SU-DHL-6 (cell line): ENCODE results near the gene COX15.

Experiments used
- CTCF ChIP-seq: fragments of 200-600 bp; sonication (generic); IDR thresholded peaks from one replicate; pipeline ENCODE4 v1.5.1; 2017; ENCODE audit warnings: antibody characterized with exemption, mild to moderate bottlenecking, low read length, moderate library complexity; ENCODE audit not compliant: insufficient read depth, poor library complexity, severe bottlenecking
- EZH2phosphoT487 ChIP-seq: fragments of 200-600 bp; sonication (generic), shearing (Covaris generic); conservative IDR thresholded peaks from 2 replicates; pipeline ENCODE4 v1.6.1; 2018; ENCODE audit warnings: mild to moderate bottlenecking, antibody characterized with exemption, low read length, moderate library complexity, mixed read lengths

DNA sequence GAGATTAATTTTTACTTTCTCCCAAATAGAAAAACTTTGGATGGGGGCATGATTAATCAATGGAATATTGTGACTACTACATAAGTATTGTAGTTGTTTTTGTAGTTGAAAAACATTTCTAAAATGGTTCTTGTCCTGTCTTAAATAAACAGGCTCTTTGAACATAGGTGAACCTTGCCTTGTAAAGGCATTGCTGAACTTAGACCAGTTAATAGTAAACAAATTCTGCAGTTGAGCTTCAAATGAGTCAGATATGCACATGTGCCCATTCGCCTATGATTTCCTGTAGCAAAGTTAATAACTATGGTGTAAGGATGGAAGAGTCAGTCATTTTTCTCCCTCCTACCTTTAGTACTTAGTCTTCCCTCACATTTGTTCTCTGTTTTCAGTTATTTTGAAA lies 22.7 kb upstream of the COX15 start:
- TF ChIP-seq CTCF (no peak), EZH2phosphoT487 (no peak)
